A549 (cell line): ENCODE results near the gene NDC1.

ENCODE experiments used
- BHLHE40 ChIP-seq: IDR thresholded peaks from 2 replicates; pipeline ENCODE4 v1.6.1; 2012; ENCODE audit warnings: low read depth, low read length, inconsistent platforms
- CEBPB ChIP-seq, 2 experiments: fragments of >200 bp in 1 of 2; sonication (Bioruptor Twin) in 1 of 2; formaldehyde crosslinking in 1 of 2; IDR thresholded peaks; 2 replicates each; pipeline ENCODE4 v1.6.1; 2012 to 2016
- ESRRA ChIP-seq: fragments of 150-350 bp; IDR thresholded peaks from 2 replicates; pipeline ENCODE4 v1.6.1; 2014; ENCODE audit warnings: mild to moderate bottlenecking, low read length, borderline replicate concordance
- FOXS1 ChIP-seq: fragments of 250-450 bp; sonication (Bioruptor Pico); IDR thresholded peaks from 2 replicates; pipeline ENCODE4 v1.5.0; 2020; ENCODE audit warnings: mild to moderate bottlenecking, moderate library complexity
- JUN ChIP-seq, 2 experiments: fragments of >200 bp; sonication (Bioruptor Twin); formaldehyde crosslinking; IDR thresholded peaks; 2 replicates in 1 of 2; 3 replicates in 1 of 2; pipeline ENCODE4 v1.6.1; 2016 to 2017
- MAFK ChIP-seq: fragments of 450-650 bp; IDR thresholded peaks from 2 replicates; pipeline ENCODE4 v1.6.1; 2014; ENCODE audit not compliant: partially characterized antibody
- NPAS2 ChIP-seq: fragments of 250-450 bp; sonication (Bioruptor Pico); IDR thresholded peaks from 2 replicates; pipeline ENCODE4 v1.8.0; 2022; ENCODE audit warnings: mild to moderate bottlenecking, moderate library complexity, borderline replicate concordance
- POLR2A ChIP-seq: IDR thresholded peaks from 2 replicates; pipeline ENCODE4 v1.6.1; 2012; ENCODE audit warnings: mild to moderate bottlenecking, low read length
- POLR2AphosphoS2 ChIP-seq: conservative IDR thresholded peaks from 2 replicates; pipeline ENCODE4 v1.6.1; 2012; ENCODE audit warnings: low read length, improper control_type of control experiment, inconsistent platforms
- SMC3 ChIP-seq: fragments of >200 bp; sonication (Bioruptor Twin); formaldehyde crosslinking; IDR thresholded peaks from 3 replicates; pipeline ENCODE4 v1.6.1; 2018; ENCODE audit warnings: inconsistent platforms
- ZFP36 ChIP-seq: fragments of 450-650 bp; IDR thresholded peaks from 2 replicates; pipeline ENCODE4 v1.6.1; 2014; ENCODE audit warnings: borderline replicate concordance; ENCODE audit not compliant: partially characterized antibody
- TF ChIP-seq, protein P1 (sequence below): fragments of >200 bp; sonication (Bioruptor Twin); formaldehyde crosslinking; IDR thresholded peaks from 3 replicates; pipeline ENCODE4 v1.5.1; 2016
- TF ChIP-seq, protein P2 (sequence below): fragments of 150-350 bp; IDR thresholded peaks from 2 replicates; pipeline ENCODE4 v1.6.1; 2014; ENCODE audit warnings: low read depth, mild to moderate bottlenecking, low read length
- TF ChIP-seq, protein P3 (sequence below): fragments of 200-600 bp; sonication (generic); IDR thresholded peaks from 2 replicates; pipeline ENCODE4 v1.6.1; 2016; ENCODE audit warnings: antibody characterized with exemption, mild to moderate bottlenecking, moderate library complexity

DNA sequence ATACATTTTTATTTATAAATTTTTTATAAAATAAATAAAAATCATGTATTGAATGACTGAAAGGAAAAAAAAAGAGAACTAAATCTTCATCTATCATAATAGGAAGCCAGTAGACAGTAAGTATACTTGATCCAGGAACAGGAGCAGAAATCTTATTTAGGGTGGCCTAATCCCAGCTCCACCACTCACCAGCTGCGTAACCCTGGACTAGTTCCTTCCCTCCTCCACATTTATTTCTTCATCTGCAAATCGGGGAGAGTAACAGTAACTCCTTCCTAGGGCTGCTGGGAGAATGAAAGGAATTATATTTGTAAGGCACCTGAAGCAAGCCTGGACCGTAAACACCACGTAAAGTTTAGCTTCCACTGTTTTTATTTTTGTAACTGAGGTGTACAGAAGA is 117.0 kb downstream of the NDC1 start:
- no peak for TF ChIP-seq NPAS2 (CRISPR knock-in tag)
- no peak for TF ChIP-seq JUN (IDR thresholded peaks at IDR 0.05)
- no peak for TF ChIP-seq SMC3
- TF ChIP-seq BHLHE40: no peak
- TF ChIP-seq, protein P1, sequence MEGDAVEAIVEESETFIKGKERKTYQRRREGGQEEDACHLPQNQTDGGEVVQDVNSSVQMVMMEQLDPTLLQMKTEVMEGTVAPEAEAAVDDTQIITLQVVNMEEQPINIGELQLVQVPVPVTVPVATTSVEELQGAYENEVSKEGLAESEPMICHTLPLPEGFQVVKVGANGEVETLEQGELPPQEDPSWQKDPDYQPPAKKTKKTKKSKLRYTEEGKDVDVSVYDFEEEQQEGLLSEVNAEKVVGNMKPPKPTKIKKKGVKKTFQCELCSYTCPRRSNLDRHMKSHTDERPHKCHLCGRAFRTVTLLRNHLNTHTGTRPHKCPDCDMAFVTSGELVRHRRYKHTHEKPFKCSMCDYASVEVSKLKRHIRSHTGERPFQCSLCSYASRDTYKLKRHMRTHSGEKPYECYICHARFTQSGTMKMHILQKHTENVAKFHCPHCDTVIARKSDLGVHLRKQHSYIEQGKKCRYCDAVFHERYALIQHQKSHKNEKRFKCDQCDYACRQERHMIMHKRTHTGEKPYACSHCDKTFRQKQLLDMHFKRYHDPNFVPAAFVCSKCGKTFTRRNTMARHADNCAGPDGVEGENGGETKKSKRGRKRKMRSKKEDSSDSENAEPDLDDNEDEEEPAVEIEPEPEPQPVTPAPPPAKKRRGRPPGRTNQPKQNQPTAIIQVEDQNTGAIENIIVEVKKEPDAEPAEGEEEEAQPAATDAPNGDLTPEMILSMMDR: no peak
- no peak for TF ChIP-seq POLR2A
- no peak for TF ChIP-seq ZFP36
- TF ChIP-seq ESRRA: no peak
- TF ChIP-seq, protein P2, sequence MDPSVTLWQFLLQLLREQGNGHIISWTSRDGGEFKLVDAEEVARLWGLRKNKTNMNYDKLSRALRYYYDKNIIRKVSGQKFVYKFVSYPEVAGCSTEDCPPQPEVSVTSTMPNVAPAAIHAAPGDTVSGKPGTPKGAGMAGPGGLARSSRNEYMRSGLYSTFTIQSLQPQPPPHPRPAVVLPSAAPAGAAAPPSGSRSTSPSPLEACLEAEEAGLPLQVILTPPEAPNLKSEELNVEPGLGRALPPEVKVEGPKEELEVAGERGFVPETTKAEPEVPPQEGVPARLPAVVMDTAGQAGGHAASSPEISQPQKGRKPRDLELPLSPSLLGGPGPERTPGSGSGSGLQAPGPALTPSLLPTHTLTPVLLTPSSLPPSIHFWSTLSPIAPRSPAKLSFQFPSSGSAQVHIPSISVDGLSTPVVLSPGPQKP: no peak
- TF ChIP-seq, protein P3, sequence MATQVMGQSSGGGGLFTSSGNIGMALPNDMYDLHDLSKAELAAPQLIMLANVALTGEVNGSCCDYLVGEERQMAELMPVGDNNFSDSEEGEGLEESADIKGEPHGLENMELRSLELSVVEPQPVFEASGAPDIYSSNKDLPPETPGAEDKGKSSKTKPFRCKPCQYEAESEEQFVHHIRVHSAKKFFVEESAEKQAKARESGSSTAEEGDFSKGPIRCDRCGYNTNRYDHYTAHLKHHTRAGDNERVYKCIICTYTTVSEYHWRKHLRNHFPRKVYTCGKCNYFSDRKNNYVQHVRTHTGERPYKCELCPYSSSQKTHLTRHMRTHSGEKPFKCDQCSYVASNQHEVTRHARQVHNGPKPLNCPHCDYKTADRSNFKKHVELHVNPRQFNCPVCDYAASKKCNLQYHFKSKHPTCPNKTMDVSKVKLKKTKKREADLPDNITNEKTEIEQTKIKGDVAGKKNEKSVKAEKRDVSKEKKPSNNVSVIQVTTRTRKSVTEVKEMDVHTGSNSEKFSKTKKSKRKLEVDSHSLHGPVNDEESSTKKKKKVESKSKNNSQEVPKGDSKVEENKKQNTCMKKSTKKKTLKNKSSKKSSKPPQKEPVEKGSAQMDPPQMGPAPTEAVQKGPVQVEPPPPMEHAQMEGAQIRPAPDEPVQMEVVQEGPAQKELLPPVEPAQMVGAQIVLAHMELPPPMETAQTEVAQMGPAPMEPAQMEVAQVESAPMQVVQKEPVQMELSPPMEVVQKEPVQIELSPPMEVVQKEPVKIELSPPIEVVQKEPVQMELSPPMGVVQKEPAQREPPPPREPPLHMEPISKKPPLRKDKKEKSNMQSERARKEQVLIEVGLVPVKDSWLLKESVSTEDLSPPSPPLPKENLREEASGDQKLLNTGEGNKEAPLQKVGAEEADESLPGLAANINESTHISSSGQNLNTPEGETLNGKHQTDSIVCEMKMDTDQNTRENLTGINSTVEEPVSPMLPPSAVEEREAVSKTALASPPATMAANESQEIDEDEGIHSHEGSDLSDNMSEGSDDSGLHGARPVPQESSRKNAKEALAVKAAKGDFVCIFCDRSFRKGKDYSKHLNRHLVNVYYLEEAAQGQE: no peak
- TF ChIP-seq MAFK: no peak
- TF ChIP-seq POLR2AphosphoS2: no peak
- no peak for TF ChIP-seq FOXS1 (CRISPR knock-in tag)
- no peak for TF ChIP-seq CEBPB (IDR thresholded peaks at IDR 0.05)
